GM18526 (cell line): ENCODE results near the gene HSBP1.

Source experiments
- POLR2A ChIP-seq: IDR thresholded peaks from 3 replicates; pipeline ENCODE4 v1.6.1; 2011; ENCODE audit not compliant: insufficient read length; ENCODE audit errors: extremely low read depth

The HSBP1 gene

DNA sequence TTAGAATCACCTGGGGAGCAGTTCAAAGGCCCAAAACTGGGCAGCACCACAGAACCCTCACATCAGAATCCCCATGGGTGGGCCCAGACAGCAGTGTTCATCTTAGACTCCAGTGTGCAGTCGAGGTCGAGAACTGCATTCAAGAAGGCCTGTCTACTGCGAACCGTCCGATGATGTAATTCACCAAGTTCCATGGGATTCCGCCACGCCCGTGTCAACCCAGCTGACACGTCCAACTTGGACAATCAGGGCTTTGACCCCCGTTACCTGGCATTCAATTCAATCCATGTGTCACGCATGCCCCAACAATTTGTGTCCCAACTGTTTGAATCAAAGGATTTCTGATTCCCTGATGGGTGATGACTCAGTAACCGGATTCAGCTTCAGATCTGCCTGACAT is 9.2 kb downstream of the HSBP1 start:
- TF ChIP-seq POLR2A, result no peak

DNA sequence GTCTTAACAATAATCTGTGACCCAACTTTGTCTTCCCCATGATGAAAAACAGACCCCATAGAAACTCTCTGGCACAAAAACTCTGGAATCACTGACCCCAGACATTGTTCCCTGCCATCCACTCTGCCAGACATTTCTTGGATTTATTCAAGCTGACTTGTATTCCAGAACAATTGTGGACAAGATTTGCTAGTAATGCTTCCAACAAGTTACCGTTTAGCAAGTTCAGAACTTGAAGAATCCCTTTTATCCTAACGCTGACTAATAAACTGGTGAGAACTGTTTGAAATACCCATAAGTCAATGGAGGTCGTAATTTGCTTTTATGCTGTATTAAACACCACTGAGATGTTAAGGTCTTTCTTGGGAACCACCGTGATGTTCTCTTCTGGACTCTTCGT is 10.5 kb downstream of the HSBP1 start:
- TF ChIP-seq POLR2A, result no peak

DNA sequence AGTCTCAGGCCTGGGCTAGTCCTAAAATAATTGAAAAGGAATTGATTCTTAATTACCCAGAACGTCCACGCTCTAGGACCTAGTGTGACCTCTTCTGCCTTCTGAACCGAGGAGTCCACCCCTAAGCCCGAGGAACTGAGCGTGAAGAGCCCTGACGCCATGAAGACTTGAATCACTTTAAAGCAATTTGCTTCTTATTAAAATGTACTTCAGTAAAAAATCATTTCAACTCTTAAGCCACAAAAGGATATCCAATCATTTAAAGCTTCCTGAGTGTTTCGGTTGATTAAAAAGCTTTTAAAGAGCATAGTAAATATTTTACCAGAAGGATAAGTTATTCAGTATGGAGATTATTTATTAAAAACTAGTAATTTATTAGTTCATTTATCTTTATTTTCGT is 11.6 kb downstream of the HSBP1 start:
- TF ChIP-seq POLR2A, result no peak

DNA sequence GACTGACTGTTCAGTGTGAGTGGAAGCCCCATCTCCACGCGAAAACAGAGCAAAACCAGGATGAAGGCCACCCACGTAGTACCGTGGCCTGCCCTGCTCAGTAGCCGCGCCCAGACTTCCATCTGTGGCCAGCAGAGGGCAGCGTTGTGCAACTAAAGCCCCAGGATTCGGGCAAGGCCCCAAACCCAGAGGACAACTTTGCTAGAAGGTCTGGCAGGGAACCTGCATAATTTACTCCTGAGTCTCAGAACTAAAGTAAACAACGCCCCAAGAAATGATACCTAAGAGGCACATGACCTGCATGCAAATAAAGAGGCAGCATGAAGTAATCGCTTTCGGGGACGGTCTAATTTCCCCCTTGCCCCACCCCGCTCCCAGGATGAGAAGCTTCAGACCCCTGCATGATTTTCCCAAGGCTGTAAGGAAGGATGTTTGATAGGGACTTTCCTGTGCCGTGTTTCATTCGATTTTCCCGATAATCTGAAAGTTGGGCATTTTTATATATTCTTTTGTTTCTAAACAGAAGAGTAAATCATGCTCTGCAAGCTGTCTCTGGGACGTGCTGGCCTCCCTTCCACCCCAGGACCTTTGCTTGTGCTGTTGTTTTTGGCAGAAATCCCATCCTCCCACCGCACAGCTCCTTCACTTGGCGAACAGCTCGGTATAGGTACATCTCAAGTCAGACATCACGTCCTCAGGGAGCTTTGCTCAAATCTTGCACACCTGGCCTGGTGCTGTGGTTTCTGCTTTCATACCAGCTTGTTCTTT is 18.6 kb downstream of the HSBP1 start:
- TF ChIP-seq POLR2A, result no peak

DNA sequence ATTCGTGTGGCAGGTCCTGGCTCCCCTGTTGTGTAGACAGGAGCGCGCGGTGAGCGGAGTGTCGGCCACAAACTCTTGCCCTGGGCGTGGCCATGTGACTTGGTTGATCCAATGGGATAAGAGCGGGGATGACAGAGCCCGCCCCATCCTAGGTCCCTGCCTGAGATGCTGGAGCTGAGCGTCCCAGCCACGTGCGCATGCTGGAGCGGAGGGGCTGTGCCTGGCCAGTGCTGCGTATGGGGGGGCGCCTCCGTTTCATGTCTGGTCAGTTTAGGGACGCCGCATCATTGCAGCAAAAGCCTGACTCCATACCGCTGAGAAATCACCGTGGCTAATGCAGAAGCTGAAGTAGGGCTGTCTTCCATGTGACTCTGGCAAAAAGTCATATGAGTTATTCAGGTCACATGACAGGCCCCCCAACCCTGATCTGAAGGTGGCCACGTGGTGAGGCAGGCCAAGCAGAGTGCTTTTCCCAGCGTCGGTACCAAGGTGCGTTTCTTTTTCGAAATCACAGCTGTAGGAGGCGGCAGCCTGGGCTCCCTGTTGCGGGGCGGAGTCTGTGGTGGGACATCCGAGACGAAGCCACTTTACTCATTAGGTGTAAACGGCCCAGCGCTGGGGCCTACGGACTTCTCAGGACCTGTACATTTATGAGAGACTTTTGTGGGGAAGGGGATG is 22.5 kb downstream of the HSBP1 start:
- no peak for TF ChIP-seq POLR2A

DNA sequence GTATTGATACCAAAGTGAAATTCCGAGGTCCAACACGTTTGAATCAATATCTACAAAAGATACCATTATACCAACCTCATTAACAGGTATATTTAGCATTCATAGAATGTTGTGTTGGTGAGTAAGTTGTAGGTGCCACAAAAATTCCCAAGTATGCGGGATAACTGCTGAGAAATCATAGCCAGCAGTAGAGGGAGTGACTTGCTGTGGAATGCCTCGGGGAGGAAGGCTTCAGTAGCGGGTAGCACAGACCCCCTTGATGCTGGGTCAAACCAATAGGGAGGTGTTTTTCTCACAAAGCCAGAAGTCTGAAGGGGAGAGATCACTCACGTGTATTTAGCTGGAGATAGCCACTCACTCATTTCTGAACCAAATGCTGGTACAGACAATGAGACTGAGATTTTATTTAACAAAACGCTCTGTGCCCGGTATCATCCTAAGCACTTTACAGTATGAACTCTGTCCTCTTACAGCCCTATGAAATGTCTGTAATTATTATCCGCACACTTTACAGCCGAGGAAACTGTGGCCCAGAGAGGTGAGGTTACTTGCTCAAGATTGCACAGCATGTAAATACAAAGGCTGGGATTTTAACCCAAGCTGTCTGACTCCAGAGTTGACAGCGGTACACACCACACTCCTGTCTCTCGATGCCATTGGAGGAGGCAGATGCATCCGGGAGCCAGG is 23.1 kb downstream of the HSBP1 start:
- TF ChIP-seq POLR2A, result no peak

DNA sequence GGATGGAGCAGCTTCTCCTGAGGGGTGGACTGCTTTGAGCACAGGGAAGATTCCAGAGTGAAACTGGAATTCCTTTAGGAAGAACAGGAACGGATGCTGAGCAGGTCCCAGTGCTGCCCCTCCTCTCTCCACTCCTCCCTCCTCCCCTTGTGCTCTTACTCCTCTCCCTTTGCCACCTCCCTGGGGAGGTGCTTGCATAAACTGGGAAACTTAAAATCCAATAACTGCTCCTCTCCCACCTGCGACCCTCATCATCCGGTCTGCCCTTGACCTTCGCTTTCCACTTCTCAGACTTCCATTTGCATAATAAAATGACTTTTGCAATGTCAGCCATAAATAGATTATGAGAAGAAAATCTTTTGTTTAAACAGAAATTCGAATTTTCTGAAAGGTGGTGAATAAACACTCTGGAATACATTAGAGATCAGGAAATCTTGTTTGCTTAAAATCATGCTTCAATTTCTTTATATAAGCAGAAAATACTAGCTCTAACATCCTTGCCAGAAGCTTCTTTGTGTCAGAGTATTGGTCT is 23.7 kb downstream of the HSBP1 start:
- TF ChIP-seq POLR2A, result no peak

DNA sequence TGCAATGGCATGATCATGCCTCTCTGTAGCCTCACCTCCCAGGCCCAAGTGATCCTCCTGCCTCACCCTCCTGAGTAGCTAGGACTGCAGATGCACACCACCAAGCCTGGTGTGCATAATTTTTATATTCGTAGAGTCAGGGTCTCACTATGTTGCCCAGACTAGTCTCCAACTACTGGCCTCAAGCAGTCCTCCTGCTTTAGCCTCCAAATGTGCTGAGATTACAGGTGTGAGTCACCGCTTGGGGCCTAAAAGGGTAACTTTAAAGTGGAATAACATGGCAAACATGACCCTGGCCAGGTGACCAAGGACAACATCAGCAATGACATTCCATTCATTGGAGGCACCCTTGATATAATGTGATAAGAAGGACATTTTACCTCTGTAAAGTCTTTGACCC is 26.1 kb downstream of the HSBP1 start:
- TF ChIP-seq POLR2A, result no peak

DNA sequence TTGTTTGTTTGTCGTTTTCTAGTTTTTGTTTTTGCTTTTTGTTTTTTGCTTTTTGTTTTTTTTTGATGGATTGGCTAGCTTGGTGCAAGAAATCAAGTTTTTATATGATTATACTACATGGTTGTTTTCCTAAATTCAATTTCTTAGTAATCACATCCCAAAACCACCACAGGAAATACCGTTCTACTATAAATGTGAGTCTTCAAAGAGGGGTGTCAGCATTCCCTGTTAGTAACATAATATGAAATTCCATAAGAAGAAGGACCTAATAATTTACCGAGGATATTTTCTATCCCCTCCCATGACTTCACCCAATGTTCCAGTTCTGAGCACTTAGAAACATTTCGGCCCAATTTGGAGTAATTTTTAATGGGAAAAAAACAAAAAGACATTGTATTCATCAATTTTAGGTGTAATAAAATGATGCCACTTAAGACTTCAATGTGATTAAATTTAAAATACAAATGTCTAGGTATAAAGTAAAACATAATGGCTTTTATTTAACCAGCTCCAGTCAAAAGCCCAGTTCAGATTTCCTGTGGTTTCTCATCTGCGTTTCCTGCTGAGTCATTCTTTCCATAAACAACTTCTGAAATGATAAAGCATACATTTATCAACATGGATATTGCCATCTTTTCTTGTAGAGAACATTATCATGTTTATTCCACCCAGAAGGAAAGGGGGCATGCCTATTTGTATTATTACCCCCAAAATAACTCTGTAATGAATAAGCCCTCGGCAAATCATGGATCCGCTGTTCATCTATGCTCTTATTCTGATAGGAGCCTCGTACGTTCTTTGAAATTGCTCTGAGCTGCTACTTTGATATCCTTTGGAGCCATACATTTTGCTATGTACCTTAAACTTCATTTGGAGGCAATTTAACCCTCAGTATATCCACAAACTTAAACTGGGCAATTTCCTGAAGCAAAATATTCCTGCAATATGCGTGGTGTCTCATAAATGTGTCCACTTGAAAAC is 28.1 kb downstream of the HSBP1 start:
- no peak for TF ChIP-seq POLR2A

DNA sequence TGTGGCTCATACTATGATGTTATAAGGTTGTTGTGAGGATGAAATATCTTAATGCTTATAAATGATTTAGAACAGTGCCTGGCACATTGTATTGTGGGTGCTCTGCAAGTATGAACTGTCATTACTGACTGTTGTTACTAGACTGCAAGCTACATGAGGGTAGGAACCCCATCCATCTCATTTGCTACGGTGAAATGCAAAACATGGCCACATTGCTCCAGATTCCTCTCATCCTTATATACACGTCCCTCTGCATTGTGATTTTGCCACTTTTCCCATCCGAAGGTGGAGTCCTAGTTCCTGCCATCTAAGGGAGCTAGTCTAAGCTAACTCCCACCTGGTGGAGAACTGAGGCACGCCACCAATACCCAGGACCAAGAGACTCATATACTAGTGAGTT is 29.8 kb downstream of the HSBP1 start:
- no peak for TF ChIP-seq POLR2A

DNA sequence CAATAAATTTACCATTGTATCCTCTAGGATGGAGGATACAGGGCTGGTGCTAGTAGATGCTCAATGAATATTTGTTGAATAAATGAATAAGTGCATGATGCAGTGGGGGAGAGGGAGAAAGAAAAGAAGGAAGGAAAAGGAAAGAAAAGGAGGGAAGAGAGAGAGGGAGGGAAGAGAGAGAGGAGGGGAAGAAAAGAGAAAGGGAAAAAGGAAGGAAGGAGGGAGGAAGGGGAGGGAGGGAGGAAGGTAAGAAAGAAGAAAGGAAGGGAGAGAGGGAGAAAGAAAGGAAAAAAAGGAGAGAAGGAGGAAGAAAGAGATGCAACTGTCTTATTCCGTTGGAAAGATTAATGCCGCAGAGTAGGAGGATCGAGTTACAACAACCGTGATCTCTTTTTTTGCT is 30.4 kb downstream of the HSBP1 start:
- no peak for TF ChIP-seq POLR2A

DNA sequence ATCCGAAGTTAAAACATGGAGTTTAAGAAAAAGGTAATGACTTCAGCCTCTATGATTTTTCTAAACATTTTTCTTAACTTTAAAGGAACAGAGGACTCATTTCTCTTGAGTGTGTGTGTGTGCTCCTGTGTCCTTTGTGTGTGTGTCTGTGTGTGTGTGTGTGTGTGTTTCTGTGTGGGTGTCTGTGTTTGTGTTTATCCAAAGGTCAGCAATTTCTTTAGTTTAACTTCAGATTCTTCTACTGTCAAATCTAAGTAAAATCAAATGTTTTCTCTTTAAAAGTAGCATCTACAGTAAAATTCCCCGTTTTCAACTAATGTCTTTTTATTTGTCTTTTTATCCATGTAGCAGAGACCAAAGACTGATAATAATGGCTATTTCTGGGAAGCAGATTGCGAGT is 31.8 kb downstream of the HSBP1 start:
- TF ChIP-seq POLR2A, result no peak

DNA sequence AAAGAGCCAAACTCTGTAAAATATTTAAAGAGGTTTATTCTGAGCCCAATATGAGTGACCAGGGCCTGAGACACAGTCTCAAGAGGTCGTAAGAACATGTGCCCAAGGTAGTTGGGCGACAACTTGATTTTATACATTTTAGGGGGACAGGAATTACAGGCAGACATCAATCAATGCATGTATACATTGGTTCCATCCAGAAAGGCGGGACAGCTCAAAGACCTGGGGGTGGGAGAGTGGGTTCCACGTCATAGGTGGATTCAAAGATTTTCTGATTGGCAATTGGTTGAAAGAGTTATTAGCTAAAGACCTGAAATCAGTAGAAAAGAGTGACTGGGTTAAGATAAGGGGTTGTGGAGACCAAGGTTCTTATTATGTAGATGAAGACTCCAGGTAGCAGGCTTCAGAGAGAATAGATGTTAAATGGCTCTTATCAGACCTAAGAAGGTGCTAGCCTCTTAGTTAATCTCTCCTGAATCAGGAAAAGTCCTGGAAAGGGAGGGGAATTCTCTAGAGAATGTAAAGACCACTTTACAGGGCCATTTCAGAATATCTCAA is 32.4 kb downstream of the HSBP1 start:
- TF ChIP-seq POLR2A, result no peak

DNA sequence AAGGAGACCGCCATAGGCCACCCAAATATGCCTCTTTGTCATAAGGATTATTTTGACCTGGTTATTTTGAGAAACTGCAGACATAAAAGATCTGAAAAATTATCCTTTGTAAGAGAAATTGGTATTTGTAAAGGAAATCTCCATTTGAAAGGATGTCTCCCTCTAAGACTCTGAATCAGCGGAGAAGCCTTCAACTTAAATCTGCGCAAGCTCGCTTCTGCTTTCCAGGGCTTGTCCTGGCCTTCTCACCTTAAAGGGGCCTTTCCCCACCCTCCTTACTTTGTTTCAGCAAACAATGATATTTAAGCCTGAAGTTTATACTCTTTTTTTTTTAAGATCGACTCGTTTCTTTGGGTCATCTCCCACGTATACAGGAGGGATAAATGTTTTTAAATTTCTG is 34.5 kb downstream of the HSBP1 start:
- TF ChIP-seq POLR2A, result no peak
